Measurements from ENCODE around the gene GZMH. TPM values are rescaled to one million over a fixed set of nuclear protein-coding genes. Genes with fewer than 3 reads are reported as not detected.

The GZMH gene
- total and polyA plus RNA-seq, 2 of the 4 experiments (the other 2 are of a cell fraction) = not detected

DNA sequence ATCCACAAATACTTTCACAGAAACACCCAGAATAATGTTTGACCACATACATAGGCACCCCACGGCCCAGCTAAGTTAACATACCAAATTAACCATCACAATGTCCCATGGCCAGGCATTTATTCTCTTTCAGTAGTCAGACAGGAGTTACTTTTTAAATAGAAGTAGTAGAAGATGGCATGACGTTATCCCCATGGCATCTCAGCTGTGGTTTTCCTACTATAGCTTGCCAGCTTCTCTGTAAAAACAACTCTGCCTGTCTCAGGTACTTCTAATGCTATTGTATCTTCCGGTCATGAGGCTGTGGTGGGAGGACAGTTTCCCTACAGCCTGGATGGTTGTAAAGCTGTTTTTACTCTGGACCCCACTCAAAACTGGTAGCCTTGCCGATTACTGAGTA, 52.7 kb downstream of the GZMH start:
- intact Hi-C loops (cut with micrococcal nuclease) (no loop called here), dilution Hi-C loops (cut with HindIII; ENCODE audit: low sequenced_read_pairs, unreplicated experiment) (no loop called here), in situ Hi-C loops (cut with MboI; ENCODE audit: low sequenced_read_pairs) (no loop called here)
- Histone ChIP-seq H2BK15ac (ENCODE audit: low read depth, low read length) (no peak overlapping the region), H3K9me3 (ENCODE audit: control insufficient read depth, insufficient read depth, low read length) (no peaks in the 10 kb centered on the region), H3K27ac (ENCODE audit: insufficient read depth, low read length) (no peak overlapping the region), H2AK5ac (ENCODE audit: low read depth, low read length) (no peak overlapping the region), H4K8ac (ENCODE audit: low read depth in 2 of 2, low read length in 2 of 2) (no peak overlapping the region), H3K23ac (ENCODE audit: low read depth, low read length) (no peak overlapping the region), H3K4ac (ENCODE audit: low read depth, low read length) (no peak overlapping the region), H2AK9ac (replicated peaks; ENCODE audit: low read depth, low read length, poor library complexity) (no peak overlapping the region), H3K9me1 (ENCODE audit: insufficient read depth, low read length) (no peaks in the 10 kb centered on the region), H3K4me2 (ENCODE audit: low read depth, low read length) (no peak overlapping the region), H3K36me3 (ENCODE audit: control insufficient read depth, insufficient read depth, low read length) (no peaks in the 10 kb centered on the region), H3K27me3 (ENCODE audit: control insufficient read depth, insufficient read depth, low read length) (no peaks in the 10 kb centered on the region), H3K14ac (replicated peaks; ENCODE audit: low read depth, low read length) (no peak overlapping the region), H4K5ac (ENCODE audit: low read depth, low read length) (no peak overlapping the region), H4K20me1 (ENCODE audit: insufficient read depth, low read length) (no peaks in the 10 kb centered on the region), H3K4me1 (ENCODE audit: control insufficient read depth, insufficient read depth, low read length) (no peaks in the 10 kb centered on the region), H2BK120ac (ENCODE audit: low read depth, low read length) (no peak overlapping the region), H2BK20ac (ENCODE audit: low read depth, low read length) (no peak overlapping the region), H3K56ac (ENCODE audit: extremely low read depth, insufficient read depth, low read length) (no peak overlapping the region), H2AFZ (replicated peaks; ENCODE audit: low read length, poor library complexity) (no peak overlapping the region), H3K4me3 (ENCODE audit: insufficient read depth, low read depth, low read length) (no peak overlapping the region), H3K9ac (ENCODE audit: low read depth, low read length) (no peak overlapping the region), H3K18ac (ENCODE audit: low read depth, low read length) (no peak overlapping the region), H3K79me1 (ENCODE audit: low read depth in 1 of 2, low read length in 2 of 2) (no peaks in the 10 kb centered on the region), H2BK5ac (ENCODE audit: low read depth, low read length, poor library complexity, severe bottlenecking) (no peak overlapping the region), H4K91ac (ENCODE audit: insufficient read depth, low read depth, low read length) (no peak overlapping the region)
- ChIA-PET POLR2A (ENCODE audit: unreplicated experiment) (no interaction called here), CTCF (interaction anchor here (0.6 kb wide), 1 partner anchor 172 kb away, joined by 4 read pairs; no protein-coding TSS in a partner anchor)
- TF ChIP-seq MXI1 (IDR thresholded peaks at IDR 0.05; ENCODE audit: borderline replicate concordance, low read depth, low read length) (no peak), RFX5 (IDR thresholded peaks at IDR 0.05; ENCODE audit: low read depth, low read length) (no peak), CEBPB (IDR thresholded peaks at IDR 0.05; ENCODE audit: low read depth, low read length) (no peak), FOS (IDR thresholded peaks at IDR 0.05; ENCODE audit: low read depth, low read length) (no peak)
- DNase-seq (peak; percentile 29), ATAC-seq (ENCODE audit: low read depth) (no peak)
- WGBS, 2 experiments (ENCODE audit: extremely low coverage in 2 of 2, insufficient read length in 1 of 2) = no CpG with 5 or more reads among the region's 4 CpGs
- no TSS peak for BruUV-seq (replicated peaks)

Other genes with a start within 250 kb of the GZMH start
- 13.6 and 15.6 TPM in 2 replicates for gene NFATC4, start 241.5 kb downstream of the GZMH start, total RNA-seq (2012; rRNA removed)
- gene NFATC4, start 241.5 kb downstream of the GZMH start, polyA plus RNA-seq (2012; rRNA removed) = 35.8 and 38.4 TPM in 2 replicates
- gene NYNRIN, start 210.7 kb downstream of the GZMH start, total RNA-seq (2012; rRNA removed) = 1.7 and 2.2 TPM in 2 replicates
- 5.3 and 5.4 TPM in 2 replicates for gene NYNRIN, start 210.7 kb downstream of the GZMH start, polyA plus RNA-seq (2012; rRNA removed)
- gene CBLN3, start 180.0 kb downstream of the GZMH start, total RNA-seq (2012; rRNA removed) = 0.56 and 0.72 TPM in 2 replicates
- 3.9 and 4.5 TPM in 2 replicates for gene CBLN3, start 180.0 kb downstream of the GZMH start, polyA plus RNA-seq (2012; rRNA removed)
- 22.8 and 24.4 TPM in 2 replicates for gene KHNYN, start 179.7 kb downstream of the GZMH start, total RNA-seq (2012; rRNA removed)
- gene KHNYN, start 179.7 kb downstream of the GZMH start, polyA plus RNA-seq (2012; rRNA removed) = 16.1 and 18.9 TPM in 2 replicates
- gene SDR39U1, start 166.9 kb downstream of the GZMH start, total RNA-seq (2012; rRNA removed) = 5.0 and 7.5 TPM in 2 replicates
- 46.3 and 50.4 TPM in 2 replicates for gene SDR39U1, start 166.9 kb downstream of the GZMH start, polyA plus RNA-seq (2012; rRNA removed)
- not detected in 2 replicates for gene CMA1, start 101.4 kb downstream of the GZMH start, total RNA-seq (2012; rRNA removed)
- not detected in 2 replicates for gene CMA1, start 101.4 kb downstream of the GZMH start, polyA plus RNA-seq (2012; rRNA removed)
- gene CTSG, start 33.4 kb downstream of the GZMH start, total RNA-seq (2012; rRNA removed) = not detected in 2 replicates
- not detected in 2 replicates for gene CTSG, start 33.4 kb downstream of the GZMH start, polyA plus RNA-seq (2012; rRNA removed)
- gene GZMB, start 24.5 kb upstream of the GZMH start, total RNA-seq (2012; rRNA removed) = not detected in 2 replicates
- not detected in 2 replicates for gene GZMB, start 24.5 kb upstream of the GZMH start, polyA plus RNA-seq (2012; rRNA removed)

Measured in IMR-90 (cell line).